Esophagus (tissue), 2 donors: Measurements from ENCODE around the gene TMEM121. TPM values are rescaled to one million over a fixed set of nuclear protein-coding genes. Genes with fewer than 3 reads are reported as not detected.
"Not testable (repeated sequence)": the region's sequence is repeated elsewhere in the genome, so short reads cannot be mapped to it uniquely, and the experiment has no call there.

Experiments
- H3K27ac ChIP-seq, 2 donors: one replicate each; pipeline ENCODE4 v1.5.1; 2013; ENCODE audit warnings: low read depth in 2 of 2, mild to moderate bottlenecking in 2 of 2, inconsistent platforms in 1 of 2, low read length in 1 of 2, moderate library complexity in 1 of 2
- H3K27me3 ChIP-seq, 2 donors: one replicate each; pipeline ENCODE4 v1.6.1; 2013; ENCODE audit warnings: low read length in 2 of 2, control low read depth in 1 of 2, mild to moderate bottlenecking in 1 of 2; ENCODE audit not compliant: insufficient read depth in 2 of 2, control insufficient read depth in 1 of 2
- H3K36me3 ChIP-seq, 2 donors: one replicate each; pipeline ENCODE4 v1.6.1; 2013; ENCODE audit warnings: low read length in 1 of 2; ENCODE audit not compliant: control insufficient read depth in 2 of 2, insufficient read depth in 2 of 2
- H3K4me1 ChIP-seq, 2 donors: one replicate each; pipeline ENCODE4 v1.6.1; 2013; ENCODE audit warnings: low read length in 1 of 2; ENCODE audit not compliant: control insufficient read depth in 2 of 2, insufficient read depth in 2 of 2
- H3K4me3 ChIP-seq, 2 donors: one replicate each; pipeline ENCODE4 v1.5.1; 2013; ENCODE audit warnings: low read length in 2 of 2, mild to moderate bottlenecking in 2 of 2, low read depth in 1 of 2, moderate library complexity in 1 of 2
- H3K9me3 ChIP-seq, 2 donors: one replicate each; pipeline ENCODE4 v1.6.1; 2013; ENCODE audit warnings: mild to moderate bottlenecking in 2 of 2, low read depth in 1 of 2, low read length in 1 of 2, moderate library complexity in 1 of 2; ENCODE audit not compliant: control insufficient read depth in 2 of 2, insufficient read depth in 1 of 2
- WGBS, 2 donors: extraction: QIAGEN DNeasy Blood & Tissue Kit; methylation state at CpG; one replicate each; pipeline ENCODE4 v1.1.7; 2013; 5-methylcytosine and 5-hydroxymethylcytosine counted together
- polyA plus RNA-seq, 2 donors: library from polyadenylated mRNA; stranded (reverse); fragments of 200-250 nt; gene quantifications; one replicate each; pipeline ENCODE4 v1.2.3, GENCODE V29; 2013
- donor health status: healthy with polysubstance abuse.
- donor health status: Bipolar disorder and iron deficiency.

TMEM121 gene
- polyA plus RNA-seq, 2 donors = 0.29 to 1.3 TPM

DNA sequence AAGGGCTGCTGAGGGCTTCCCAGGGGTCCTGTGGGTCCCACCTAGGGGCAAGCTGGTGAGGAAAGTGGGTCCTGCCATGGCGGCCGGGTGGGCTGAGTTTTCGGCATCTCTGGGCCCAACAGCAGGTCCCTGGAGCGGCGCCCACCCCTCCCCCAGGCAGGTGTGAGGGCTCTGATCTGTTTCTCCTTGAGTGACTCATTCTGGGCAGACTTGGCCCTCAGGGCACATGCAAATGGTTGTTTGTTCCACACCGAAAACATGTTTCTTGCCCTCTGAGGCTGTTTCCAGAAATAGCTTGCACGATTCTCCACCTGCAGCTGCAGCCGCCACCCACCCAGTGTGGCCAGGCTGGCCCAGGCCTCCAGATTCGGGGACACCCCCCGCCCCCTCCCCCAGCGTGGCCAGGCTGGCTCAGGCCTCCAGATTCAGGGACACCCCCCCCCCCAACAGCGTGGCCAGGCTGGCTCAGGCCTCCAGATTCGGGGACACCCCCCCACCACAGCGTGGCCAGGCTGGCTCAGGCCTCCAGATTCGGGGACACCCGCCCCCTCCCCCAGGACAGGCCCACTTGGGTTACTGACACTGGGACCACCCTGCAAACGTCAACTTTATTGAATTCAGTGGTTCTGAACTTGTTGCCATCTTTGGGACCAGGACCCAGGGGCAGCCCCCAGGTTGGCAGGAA lies 48.8 kb downstream of the TMEM121 start:
- not testable (repeated sequence) for H3K27me3 ChIP-seq, H3K36me3 ChIP-seq, H3K4me1 ChIP-seq, H3K9me3 ChIP-seq, H3K27ac ChIP-seq, H3K4me3 ChIP-seq
- 47 to 53% methylated on average over 5 to 6 of the region's 17 CpGs for WGBS, 2 donors

DNA sequence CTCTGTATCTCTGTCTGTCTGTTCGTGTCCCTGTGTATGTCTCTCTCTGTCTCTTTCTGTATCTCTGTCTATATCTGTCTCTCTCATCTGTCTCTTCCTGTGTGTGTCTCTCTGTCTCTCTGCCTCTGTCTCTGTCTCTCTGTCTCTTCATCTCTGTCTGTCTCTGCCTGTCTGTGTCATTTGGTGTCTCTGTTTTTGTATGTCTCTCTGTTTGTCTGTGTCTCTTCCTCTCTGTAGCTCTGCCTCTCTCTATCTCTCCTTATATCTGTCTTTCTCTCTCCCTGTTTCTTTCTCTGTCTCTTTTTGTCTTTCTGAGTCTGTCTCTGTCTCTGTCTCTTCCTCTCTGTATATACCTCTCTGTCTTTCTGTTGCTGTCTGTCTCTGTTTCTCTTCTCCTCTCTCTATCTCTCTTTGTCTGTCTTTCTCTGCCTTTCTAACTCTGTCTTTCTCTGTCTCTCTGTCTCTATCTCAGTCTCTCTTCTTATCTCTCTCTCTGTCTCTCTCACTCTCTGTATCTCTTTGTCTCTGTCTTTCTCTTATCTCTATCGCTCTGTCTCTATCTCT lies 50.2 kb downstream of the TMEM121 start:
- 84 to 88% methylated on average over 2 of the region's 2 CpGs for WGBS, 2 donors

DNA sequence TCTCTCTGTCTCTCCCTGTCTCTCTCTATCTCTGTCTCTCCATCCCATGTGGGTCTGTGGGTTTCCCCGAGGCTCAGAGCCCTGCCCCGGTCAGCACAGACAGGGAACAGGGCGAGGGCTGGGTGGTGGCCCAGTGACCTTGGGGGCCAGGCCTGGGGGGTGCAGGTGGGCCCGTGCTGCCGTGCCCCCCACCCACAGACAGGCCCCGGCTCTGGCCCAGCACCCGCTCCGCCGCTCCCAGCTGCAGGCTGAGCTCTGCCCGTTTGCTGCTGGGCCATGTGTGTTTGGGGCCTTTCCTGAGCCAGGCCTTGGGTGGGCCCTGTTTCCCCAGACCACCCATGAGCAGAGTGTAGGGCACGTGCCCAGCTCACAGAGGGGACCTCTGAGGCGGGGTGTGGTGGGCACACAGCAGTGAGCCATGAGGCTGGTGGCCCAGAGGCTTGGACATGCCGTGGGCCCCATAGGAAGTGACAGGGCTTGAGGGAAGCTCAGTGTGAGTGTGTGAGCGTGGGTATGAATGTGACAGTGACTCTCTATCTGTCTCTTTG lies 51.0 kb downstream of the TMEM121 start:
- WGBS, 2 donors = 80 to 84% methylated on average over 14 of the region's 14 CpGs
- no peak overlapping the region for H3K27ac ChIP-seq
- H3K4me1 ChIP-seq = no peaks in the 10 kb centered on the region

More for the DNA sequence above, 50.2 kb downstream of the TMEM121 start:
- Histone ChIP-seq H3K27me3 (no peaks in the 10 kb centered on the region), H3K36me3 (no peaks in the 10 kb centered on the region), H3K4me1 (no peaks in the 10 kb centered on the region), H3K9me3 (no peaks in the 10 kb centered on the region), H3K27ac (no peak overlapping the region), H3K4me3 (no peak overlapping the region)

DNA sequence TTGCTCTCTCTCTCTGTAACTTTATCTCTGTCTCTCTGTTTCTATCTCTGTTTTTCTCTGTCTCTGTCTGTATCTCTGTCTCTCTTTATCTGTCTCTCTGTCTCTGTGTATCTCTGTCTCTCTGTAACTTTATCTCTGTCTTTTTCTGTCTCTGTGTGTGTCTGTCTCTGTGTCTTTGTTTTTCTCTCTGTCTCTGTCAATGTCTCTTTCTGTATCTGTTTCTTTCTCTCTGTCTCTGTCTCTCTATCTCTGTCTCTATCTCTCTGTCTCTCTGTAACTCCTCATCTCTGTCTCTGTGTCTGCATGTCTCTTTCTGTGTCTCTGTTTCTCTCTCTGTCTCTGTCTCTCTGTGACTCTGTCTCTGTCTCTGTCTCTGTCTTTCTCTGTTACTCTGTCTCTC lies 51.7 kb downstream of the TMEM121 start:
- Histone ChIP-seq H3K4me1 (no peaks in the 10 kb centered on the region), H3K4me3 (no peak overlapping the region), H3K27ac (no peak overlapping the region), H3K36me3 (no peaks in the 10 kb centered on the region), H3K27me3 (no peaks in the 10 kb centered on the region), H3K9me3 (peaks cover 0 to 4% of the 10 kb centered on the region in 2 donors)

More for the DNA sequence above, 51.0 kb downstream of the TMEM121 start:
- Histone ChIP-seq H3K27me3 (no peaks in the 10 kb centered on the region), H3K36me3 (no peaks in the 10 kb centered on the region), H3K4me3 (no peak overlapping the region), H3K9me3 (no peaks in the 10 kb centered on the region)

DNA sequence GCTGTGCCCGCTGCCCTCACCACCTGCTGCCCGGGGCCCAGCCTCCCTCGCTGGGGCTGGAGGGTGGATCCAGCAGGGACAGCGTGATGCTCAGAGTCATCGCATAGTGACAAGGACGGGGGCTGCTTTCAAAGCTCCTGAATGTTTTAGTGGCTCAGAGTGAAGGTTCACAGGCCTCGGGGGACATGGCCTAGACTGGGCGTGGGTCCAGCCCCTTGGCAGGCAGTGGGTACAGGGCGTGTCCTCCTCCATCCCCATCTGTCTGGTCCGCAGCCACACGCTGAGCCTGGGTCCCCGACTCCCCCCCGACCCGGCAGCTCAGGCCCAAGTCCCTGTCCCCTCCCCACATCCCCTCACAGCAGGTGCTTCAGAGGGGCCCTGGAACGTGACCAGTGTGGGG lies 52.8 kb downstream of the TMEM121 start:
- 80% methylated on average over 2 of the region's 15 CpGs; no CpG with 5 or more reads in 1 of the 2 donors for WGBS, 2 donors
- not testable (repeated sequence) for H3K36me3 ChIP-seq, H3K9me3 ChIP-seq, H3K4me1 ChIP-seq, H3K4me3 ChIP-seq, H3K27me3 ChIP-seq, H3K27ac ChIP-seq

Other genes starting within 250 kb of the TMEM121 start
- 10 to 100 TPM; 11.1 to 30.2 TPM for gene BRF1, start 225.6 kb upstream of the TMEM121 start, polyA plus RNA-seq
- gene PACS2, start 211.8 kb upstream of the TMEM121 start, polyA plus RNA-seq = 10 to 100 TPM; 17.8 to 39.2 TPM
- under 1 TPM; 0.06 to 0.14 TPM for gene TEX22, start 128.0 kb upstream of the TMEM121 start, polyA plus RNA-seq
- gene MTA1, start 106.8 kb upstream of the TMEM121 start, polyA plus RNA-seq = 10 to 100 TPM; 37.4 to 70.4 TPM
- gene CRIP2, start 51.8 kb upstream of the TMEM121 start, polyA plus RNA-seq = 100 to 1,000 TPM in 1 of 2 donors, 10 to 100 TPM in 1; 99.5 to 145 TPM
- gene CRIP1, start 39.7 kb upstream of the TMEM121 start, polyA plus RNA-seq = 10 to 100 TPM; 78.0 to 99.3 TPM
- gene TEDC1, start 35.3 kb upstream of the TMEM121 start, polyA plus RNA-seq = 10 to 100 TPM; 11.8 to 17.6 TPM